Fibroblast of mammary gland (primary cell): ENCODE data around the gene RARG.

ENCODE experiments used
- DNase-seq: peaks from one replicate; pipeline ENCODE4 v3.0.0-alpha.2; 2010; ENCODE audit warnings: low read depth
- H3K4me3 ChIP-seq: 2 replicates; pipeline ENCODE4 v1.5.1; 2011; ENCODE audit warnings: low read depth, mild to moderate bottlenecking, low read length, moderate library complexity; ENCODE audit not compliant: control insufficient read depth
- TF ChIP-seq, protein P1 (sequence below): conservative IDR thresholded peaks from 2 replicates; pipeline ENCODE4 v1.5.1; 2011; ENCODE audit warnings: low read depth, low read length, inconsistent platforms; ENCODE audit not compliant: control insufficient read depth, insufficient read depth

Gene RARG

DNA sequence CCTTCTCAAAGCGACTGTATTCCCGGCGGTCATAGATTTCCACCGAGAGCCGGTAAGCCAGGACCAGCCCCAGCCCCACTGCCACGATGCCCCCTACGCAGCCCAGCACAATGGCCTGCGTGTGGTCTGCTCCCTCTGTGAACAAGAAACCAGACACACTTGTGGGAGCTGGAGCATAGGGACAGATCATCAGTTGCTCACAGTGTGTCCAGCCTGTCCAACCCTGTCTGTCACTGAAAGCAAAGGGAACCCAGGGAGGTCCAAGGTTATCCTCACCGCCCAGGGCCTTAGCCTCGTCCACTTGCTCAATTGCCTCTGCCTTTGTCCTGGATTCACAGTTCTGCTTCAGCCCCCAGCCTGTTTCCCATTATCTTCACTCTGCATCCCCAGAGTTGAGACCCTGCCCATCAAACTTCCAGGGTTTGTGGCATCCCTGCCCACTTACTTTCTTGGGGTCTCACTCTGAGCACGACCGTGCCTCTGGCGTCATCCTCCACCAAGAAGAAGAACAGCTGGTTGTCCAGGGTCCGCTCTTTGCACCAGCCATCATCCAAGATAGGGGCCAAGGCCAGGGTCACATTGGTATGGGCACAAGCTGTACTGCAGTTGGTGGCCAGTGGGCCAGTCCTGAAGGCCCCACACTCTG lies 40.0 kb downstream of the RARG start:
- H3K4me3 ChIP-seq = no peak overlapping the region
- DNase-seq = no peak
- TF ChIP-seq, protein P1, sequence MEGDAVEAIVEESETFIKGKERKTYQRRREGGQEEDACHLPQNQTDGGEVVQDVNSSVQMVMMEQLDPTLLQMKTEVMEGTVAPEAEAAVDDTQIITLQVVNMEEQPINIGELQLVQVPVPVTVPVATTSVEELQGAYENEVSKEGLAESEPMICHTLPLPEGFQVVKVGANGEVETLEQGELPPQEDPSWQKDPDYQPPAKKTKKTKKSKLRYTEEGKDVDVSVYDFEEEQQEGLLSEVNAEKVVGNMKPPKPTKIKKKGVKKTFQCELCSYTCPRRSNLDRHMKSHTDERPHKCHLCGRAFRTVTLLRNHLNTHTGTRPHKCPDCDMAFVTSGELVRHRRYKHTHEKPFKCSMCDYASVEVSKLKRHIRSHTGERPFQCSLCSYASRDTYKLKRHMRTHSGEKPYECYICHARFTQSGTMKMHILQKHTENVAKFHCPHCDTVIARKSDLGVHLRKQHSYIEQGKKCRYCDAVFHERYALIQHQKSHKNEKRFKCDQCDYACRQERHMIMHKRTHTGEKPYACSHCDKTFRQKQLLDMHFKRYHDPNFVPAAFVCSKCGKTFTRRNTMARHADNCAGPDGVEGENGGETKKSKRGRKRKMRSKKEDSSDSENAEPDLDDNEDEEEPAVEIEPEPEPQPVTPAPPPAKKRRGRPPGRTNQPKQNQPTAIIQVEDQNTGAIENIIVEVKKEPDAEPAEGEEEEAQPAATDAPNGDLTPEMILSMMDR = no peak

DNA sequence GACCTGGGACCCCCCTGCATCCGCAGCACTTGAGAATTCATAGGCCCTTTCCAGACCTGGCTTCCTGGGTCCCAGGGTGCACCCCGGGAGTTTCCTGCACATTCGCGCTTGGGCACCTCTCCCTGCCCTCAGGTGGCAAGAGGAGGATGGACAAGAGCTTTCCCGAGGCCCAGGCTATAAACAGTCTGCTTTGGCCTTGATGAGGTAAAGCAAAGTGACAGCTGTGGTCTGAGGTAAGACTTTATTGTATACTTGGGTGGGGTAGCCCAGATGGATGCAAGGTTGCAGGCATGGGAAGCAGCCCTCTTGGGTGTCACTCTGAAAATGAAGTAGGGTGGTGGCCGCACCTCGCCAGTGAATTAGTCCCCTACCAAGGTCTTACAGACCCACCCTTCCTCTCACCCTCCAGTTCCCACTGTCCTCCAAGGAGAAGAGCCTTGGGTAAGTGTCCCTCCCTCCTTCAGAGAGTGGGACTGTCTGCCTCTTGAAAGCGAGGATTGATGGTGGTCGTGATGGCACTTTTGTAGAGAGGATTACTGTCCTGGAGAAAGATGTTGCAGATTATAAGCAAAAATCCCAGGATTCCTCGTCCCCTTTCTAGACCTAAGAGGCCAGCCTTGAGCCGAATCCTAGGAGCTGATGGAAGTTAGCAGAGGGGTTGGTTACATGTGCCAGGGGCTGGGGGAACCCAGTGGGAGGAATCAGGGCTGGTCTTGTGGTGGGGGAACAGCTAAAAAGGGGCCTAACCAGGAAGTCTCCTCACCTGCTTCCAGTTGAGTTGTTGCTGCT lies 40.7 kb downstream of the RARG start:
- TF ChIP-seq, protein P1 = no peak
- DNase-seq = no peak
- no peak overlapping the region for H3K4me3 ChIP-seq

DNA sequence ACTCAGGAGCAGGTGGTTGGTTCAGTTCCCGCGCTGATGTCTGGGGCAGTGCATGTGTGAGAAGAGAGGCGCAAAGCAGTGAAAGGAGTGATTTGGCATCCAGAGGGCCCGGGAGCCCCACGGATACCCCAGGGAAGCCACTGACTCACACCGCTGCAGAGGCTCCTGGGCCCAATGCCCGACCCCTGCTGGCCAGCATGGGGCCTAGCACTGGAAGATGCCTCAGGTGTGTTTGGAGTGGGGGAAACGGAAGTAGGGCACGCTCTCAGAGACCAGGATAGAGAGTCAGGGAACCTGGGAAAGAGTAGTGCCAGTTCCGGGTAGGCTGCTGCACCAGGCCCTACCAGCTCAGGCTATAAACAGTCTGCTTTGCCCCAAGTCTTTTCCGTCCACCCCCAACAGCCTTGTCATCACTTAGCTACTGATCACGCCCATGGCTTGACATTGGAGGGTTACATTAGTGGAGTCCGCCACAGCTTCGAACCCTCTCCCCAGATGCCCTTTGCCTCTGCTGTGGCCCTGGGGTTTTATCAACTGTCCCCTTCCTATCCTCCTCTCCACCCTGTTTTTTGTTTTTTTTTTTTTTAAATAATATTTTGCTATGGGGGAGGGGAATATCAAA lies 41.8 kb downstream of the RARG start:
- peak; percentile 70 for DNase-seq
- no peak overlapping the region for H3K4me3 ChIP-seq
- TF ChIP-seq, protein P1 = peak; percentile 89

DNA sequence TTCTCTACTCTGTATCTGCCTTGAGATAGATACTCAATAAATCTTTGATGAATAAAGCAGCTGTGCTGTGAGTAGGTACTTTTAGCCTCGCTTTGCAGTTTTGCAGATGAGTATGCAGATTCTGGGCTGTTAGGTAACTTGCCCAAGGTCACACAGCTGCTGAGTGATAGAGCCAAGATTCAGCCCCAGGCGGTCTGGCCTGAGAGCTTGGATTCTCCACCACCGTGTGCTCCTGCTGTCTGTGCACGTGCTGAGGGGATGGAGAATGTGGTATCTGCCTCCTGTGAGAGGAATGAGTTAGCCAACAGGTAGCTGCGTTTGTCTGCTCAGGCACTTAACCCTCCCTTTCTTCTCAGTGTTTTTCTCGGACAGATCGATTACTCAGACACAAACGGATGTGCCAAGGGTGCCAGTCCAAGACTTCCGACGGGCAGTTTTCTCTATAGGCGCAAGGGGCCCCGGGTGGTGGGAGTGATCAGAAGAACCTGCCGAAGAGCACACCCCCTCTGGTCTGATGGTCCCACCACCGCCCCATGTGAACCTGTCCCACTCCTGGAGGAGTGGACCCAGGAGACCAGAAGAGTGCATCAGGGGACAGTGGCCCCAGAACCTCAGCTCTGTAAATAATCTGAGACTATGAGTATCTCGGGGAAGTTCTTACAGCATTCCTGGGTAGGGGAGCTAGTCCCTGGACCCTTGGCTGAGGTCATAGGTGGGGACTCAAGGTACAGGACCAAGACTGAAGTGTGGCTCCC lies 44.7 kb downstream of the RARG start:
- TF ChIP-seq, protein P1 = no peak
- no peak for DNase-seq
- H3K4me3 ChIP-seq = no peak overlapping the region

DNA sequence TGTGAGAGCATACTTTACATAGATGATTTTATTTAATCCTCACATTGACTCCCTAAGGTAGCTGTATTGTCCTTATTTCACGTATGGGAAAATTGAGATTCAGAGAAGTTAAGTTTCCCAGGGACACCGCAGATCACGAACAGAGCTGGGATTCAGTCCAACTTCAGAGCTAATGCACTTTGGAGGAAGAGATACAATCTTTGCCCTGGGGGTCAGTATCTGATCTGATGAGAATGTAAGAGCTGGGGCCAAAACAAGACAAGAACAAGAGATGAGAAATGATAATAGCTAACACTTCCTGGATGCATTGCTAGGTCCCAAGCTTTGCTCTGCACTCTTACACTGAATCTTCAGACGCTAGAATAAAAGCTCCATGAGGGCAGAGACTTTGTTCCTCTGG lies 45.3 kb downstream of the RARG start:
- H3K4me3 ChIP-seq = no peak overlapping the region
- DNase-seq = no peak
- TF ChIP-seq, protein P1 = no peak

DNA sequence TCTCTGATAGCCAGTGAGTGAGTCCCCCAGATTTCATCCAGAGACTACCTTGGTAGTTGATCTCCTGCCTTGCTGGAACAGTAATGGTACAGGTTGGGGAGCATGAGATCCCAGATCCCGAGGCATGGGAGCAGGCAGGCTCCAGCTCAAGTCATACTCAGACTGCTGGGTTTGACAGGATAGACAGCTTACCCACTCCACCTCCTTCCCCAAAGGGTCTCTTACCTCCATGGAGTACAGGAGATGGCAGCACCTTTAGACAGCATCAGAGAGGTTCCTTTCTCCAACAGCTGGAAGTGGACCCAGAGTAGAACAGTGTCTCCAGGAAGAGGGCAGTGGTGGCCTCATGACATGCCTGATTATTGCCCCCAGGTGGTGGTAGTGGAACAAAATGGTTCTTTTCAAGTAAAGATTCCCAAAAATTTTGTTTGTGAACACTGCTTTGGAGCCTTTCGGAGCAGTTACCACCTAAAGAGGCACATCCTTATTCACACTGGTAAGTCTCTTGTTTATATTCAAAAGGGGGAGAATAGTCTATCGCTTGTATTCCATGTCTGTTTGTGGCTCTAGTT lies 46.3 kb downstream of the RARG start:
- TF ChIP-seq, protein P1 = peak; percentile 8
- DNase-seq = no peak

More for the DNA sequence above, 46.3 kb downstream of the RARG start:
- H3K4me3 ChIP-seq = no peak overlapping the region
